OCI-LY7 (cell line): ENCODE data around the gene TAP1.

Experiments used
- EZH2phosphoT487 ChIP-seq: fragments of 200-600 bp; sonication (generic); IDR thresholded peaks from 2 replicates; pipeline ENCODE4 v1.6.1; 2018; ENCODE audit warnings: low read depth, borderline replicate concordance, mild to moderate bottlenecking, mixed run types, antibody characterized with exemption, low read length, moderate library complexity, mixed read lengths
- TF ChIP-seq, protein P1 (sequence below): fragments of 200-600 bp; sonication (generic); conservative IDR thresholded peaks from 2 replicates; pipeline ENCODE4 v1.5.1; 2014; ENCODE audit warnings: mild to moderate bottlenecking, antibody characterized with exemption, low read length, moderate library complexity, mixed read lengths

DNA sequence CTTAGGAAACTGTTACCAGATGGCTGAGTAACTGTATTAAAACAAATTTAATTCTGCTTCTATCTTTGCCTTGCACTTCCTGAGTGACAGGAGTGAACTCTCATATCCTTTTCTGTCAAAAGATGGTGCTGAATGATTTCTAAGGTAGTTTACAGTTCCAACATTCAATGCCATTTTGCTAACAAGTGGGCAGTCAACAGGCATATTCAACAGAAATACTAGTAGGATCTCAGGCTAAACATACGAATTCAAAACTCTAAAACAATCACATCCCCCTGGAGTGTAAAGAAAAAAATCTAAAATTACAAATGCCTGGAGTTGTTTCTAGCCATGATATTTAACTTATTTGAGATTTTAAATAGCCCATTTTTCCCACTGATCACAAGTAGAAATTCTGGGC, 7.2 kb upstream of the TAP1 start:
- TF ChIP-seq, protein P1, sequence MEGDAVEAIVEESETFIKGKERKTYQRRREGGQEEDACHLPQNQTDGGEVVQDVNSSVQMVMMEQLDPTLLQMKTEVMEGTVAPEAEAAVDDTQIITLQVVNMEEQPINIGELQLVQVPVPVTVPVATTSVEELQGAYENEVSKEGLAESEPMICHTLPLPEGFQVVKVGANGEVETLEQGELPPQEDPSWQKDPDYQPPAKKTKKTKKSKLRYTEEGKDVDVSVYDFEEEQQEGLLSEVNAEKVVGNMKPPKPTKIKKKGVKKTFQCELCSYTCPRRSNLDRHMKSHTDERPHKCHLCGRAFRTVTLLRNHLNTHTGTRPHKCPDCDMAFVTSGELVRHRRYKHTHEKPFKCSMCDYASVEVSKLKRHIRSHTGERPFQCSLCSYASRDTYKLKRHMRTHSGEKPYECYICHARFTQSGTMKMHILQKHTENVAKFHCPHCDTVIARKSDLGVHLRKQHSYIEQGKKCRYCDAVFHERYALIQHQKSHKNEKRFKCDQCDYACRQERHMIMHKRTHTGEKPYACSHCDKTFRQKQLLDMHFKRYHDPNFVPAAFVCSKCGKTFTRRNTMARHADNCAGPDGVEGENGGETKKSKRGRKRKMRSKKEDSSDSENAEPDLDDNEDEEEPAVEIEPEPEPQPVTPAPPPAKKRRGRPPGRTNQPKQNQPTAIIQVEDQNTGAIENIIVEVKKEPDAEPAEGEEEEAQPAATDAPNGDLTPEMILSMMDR: no peak
- TF ChIP-seq EZH2phosphoT487: no peak
